OCI-LY3 (cell line): ENCODE data around the gene CRTAP.

ENCODE experiments used
- CTCF ChIP-seq: fragments of 200-600, 300-600 bp; sonication (generic); IDR thresholded peaks from 2 replicates; pipeline ENCODE4 v1.5.1; 2014; ENCODE audit warnings: antibody characterized with exemption, low read length, low read depth
- EZH2phosphoT487 ChIP-seq: fragments of 200-600 bp; shearing (Covaris generic); IDR thresholded peaks from 2 replicates; pipeline ENCODE4 v1.6.1; 2018; ENCODE audit warnings: antibody characterized with exemption, mixed run types, low read depth

DNA sequence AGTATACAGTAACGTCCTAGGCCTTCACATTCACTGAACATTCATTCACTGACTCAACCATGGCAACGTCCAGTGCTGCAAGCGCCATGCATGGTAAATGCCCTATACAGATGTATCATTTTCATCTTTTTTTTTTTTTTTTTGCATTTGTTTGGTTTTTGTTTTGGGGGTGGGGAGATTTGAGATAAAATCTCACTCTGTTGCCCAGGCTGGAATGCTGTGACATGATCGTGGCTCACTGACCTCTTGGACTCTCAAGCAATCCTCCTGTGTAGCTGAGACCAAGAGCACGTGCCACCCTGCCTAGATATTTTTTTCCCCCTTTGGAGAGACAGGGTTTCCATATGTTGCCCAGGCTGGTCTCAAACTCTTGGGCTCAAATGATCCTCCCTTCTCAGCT lies 67.4 kb downstream of the CRTAP start:
- TF ChIP-seq CTCF (no peak), EZH2phosphoT487 (no peak)
